ENCODE data around the gene SORBS1. TPM values are rescaled to one million over a fixed set of nuclear protein-coding genes. Genes with fewer than 3 reads are reported as not detected.

The SORBS1 gene
- total RNA-seq, 4 donors from 2014 or later = 35.1 to 53.1 (median 43.3) TPM

DNA sequence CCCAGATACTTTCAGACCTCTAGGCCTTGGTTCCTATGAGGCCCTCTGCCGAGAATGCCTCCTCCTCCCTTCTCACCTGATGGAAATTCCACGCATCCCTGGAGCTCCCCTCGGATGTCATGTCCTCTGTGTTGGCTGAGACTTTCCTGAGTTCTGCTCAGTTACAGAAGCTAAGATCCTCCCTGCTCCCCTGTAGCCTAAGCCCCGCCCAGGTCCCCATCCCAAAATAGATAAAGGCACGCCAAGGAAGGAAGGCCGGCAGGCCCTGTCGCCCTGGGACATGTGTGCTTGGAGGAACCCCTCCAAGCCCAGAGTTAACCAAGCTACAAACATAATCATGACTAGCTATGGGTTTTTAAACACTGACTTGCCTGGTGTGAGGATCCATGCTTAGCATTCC, 123.5 kb downstream of the SORBS1 start:
- TF ChIP-seq POLR2A (IDR thresholded peaks at IDR 0.05) = no peak
- TF ChIP-seq, protein P1, sequence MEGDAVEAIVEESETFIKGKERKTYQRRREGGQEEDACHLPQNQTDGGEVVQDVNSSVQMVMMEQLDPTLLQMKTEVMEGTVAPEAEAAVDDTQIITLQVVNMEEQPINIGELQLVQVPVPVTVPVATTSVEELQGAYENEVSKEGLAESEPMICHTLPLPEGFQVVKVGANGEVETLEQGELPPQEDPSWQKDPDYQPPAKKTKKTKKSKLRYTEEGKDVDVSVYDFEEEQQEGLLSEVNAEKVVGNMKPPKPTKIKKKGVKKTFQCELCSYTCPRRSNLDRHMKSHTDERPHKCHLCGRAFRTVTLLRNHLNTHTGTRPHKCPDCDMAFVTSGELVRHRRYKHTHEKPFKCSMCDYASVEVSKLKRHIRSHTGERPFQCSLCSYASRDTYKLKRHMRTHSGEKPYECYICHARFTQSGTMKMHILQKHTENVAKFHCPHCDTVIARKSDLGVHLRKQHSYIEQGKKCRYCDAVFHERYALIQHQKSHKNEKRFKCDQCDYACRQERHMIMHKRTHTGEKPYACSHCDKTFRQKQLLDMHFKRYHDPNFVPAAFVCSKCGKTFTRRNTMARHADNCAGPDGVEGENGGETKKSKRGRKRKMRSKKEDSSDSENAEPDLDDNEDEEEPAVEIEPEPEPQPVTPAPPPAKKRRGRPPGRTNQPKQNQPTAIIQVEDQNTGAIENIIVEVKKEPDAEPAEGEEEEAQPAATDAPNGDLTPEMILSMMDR (IDR thresholded peaks at IDR 0.05) = no peak
- H3K4me3 ChIP-seq (ENCODE audit: low read depth, poor library complexity, severe bottlenecking) = no peak overlapping the region
- WGBS, 2 donors = 74 to 81% methylated on average over 7 of the region's 7 CpGs
- DNase-seq (ENCODE audit: low spot score in 2 of 2) = peak in 1 of 2 donors; percentile 57
- intact Hi-C loops (cut with DNase I; ENCODE audit: low total_unique reads) = no loop called here

DNA sequence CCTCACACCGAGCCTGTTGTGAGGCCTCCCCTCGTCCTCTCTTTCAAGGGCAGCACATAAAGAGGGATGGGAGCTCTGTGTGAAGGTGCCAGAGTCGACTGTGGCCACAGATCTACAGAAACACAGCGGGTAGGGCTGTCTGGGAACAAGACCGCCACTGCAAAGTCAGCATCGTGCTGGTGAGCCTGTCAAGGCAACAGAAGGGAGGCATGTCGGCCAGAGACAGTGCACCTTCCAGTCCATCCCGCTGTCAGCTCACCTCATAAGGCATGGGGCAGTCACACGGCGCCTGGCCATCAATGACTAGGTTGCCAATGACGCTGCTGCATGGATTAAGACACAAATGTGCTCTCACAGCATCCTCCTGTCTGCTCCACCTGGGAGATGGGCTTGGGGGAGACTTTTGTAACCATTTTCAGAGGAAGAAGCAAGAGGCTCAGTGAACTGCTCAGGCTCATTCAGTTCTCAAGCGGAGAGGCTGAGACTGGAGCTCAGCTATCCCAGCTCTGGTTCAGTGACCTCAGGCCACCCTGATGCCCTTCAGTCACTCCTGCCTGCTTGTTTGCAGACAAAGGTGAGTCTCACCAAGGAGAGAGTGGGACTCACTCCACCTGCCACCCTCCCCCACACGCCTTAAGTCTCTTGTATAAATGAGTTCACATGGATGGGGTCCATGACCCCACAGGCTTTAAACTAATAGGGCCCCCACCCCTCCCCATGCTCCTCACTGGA, 125.5 kb downstream of the SORBS1 start:
- no peak overlapping the region for H3K4me3 ChIP-seq (ENCODE audit: low read depth, poor library complexity, severe bottlenecking)
- intact Hi-C loops (cut with DNase I; ENCODE audit: low total_unique reads) = no loop called here
- WGBS, 2 donors = 90 to 91% methylated on average over 8 to 9 of the region's 13 CpGs
- TF ChIP-seq, protein P1 (IDR thresholded peaks at IDR 0.05) = no peak
- TF ChIP-seq POLR2A (IDR thresholded peaks at IDR 0.05) = no peak
- DNase-seq (ENCODE audit: low spot score in 2 of 2) = no peak

- H3K4me3 ChIP-seq (ENCODE audit: low read depth, poor library complexity, severe bottlenecking) = no peak overlapping the region
- intact Hi-C loops (cut with DNase I; ENCODE audit: low total_unique reads) = no loop called here
- WGBS, 2 donors = 78 to 85% methylated on average over 9 of the region's 9 CpGs
- TF ChIP-seq, protein P1 (IDR thresholded peaks at IDR 0.05) = no peak
- no peak for TF ChIP-seq POLR2A (IDR thresholded peaks at IDR 0.05)
- no peak for DNase-seq (ENCODE audit: low spot score in 2 of 2)
Observed at GRCh38 chr10:95434583-95434982, 126.6 kb downstream of the SORBS1 start.

DNA sequence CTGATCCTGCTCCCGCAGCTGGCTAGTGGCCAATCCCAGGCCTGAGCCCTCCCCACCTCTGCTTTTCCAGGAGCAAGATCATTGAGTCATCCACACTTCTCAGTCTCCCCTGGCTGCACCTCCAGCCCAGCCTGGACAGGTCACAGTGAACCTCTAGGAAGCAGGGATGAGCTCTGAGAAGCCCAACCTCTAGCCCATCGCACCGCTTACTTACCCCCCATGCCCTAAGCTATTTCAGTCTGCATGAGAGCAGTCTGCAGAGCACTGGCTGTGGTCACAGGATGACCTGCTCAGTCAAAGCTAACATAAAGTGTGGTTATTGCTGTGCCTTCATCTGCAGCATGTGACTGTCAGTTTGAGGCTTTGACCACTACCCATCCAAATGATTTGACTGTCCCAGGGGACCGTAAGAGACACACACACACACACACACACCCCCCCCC, 129.2 kb downstream of the SORBS1 start:
- no peak for DNase-seq (ENCODE audit: low spot score in 2 of 2)
- no peak overlapping the region for H3K4me3 ChIP-seq (ENCODE audit: low read depth, poor library complexity, severe bottlenecking)
- intact Hi-C loops (cut with DNase I; ENCODE audit: low total_unique reads) = loop anchor here (2.0 kb wide), 1 partner anchor 169 kb away; no protein-coding TSS in a partner anchor
- TF ChIP-seq, protein P1 (IDR thresholded peaks at IDR 0.05) = no peak
- TF ChIP-seq POLR2A (IDR thresholded peaks at IDR 0.05) = no peak
- 83% methylated on average over 4 of the region's 4 CpGs for WGBS, 2 donors

DNA sequence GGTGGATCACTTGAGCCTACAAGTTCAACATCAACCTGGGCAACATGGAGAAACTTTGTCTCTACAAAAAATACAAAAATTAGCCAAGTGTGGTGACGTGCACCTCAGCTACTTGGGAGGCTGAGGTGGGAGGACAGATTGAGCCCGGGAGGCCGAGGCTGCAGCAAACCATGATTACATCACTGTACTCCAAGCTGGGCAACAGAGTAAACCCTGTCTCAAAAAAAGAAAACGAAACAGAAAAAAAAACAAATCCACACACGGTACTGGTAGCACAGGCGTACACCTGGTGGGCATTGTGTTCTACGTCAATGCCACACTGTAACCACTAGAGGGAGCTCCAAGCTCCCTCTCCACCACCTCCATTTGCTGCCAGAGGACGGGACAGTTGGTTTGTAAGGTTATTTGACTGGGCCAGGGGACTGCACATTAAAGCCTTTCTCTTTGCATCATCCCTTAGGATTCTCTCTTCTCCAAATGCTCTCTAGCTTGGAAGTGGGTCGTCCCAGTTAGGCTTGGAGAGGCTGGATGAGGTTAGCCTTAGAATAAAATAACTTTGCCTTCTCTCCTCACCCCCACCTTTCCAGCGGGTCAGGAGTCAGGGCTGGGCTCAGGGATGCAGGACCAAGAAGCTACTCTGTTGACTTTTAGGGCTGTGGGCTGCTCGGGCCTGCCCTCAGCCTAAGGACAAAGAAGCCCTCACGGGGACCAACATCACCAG, 130.8 kb downstream of the SORBS1 start:
- no peak for DNase-seq (ENCODE audit: low spot score in 2 of 2)
- no peak overlapping the region for H3K4me3 ChIP-seq (ENCODE audit: low read depth, poor library complexity, severe bottlenecking)
- intact Hi-C loops (cut with DNase I; ENCODE audit: low total_unique reads) = loop anchor here (2.0 kb wide), 1 partner anchor 170 kb away; no protein-coding TSS in a partner anchor
- TF ChIP-seq, protein P1 (IDR thresholded peaks at IDR 0.05) = peak in 1 of 3 donors; percentile 83
- TF ChIP-seq POLR2A (IDR thresholded peaks at IDR 0.05) = no peak
- 33 to 41% methylated on average over 12 of the region's 12 CpGs for WGBS, 2 donors
